Loucy (cell line): ENCODE measurements around the gene CD14.

Source experiments
- EZH2phosphoT487 ChIP-seq: fragments of 200-600 bp; IDR thresholded peaks from 2 replicates; pipeline ENCODE4 v1.6.1; 2018; ENCODE audit warnings: antibody characterized with exemption, mild to moderate bottlenecking, moderate library complexity, borderline replicate concordance
- TF ChIP-seq, protein P1 (sequence below): fragments of 200-600 bp; sonication (generic); conservative IDR thresholded peaks from 2 replicates; pipeline ENCODE4 v1.5.1; 2014; ENCODE audit warnings: mild to moderate bottlenecking, antibody characterized with exemption, low read length

DNA sequence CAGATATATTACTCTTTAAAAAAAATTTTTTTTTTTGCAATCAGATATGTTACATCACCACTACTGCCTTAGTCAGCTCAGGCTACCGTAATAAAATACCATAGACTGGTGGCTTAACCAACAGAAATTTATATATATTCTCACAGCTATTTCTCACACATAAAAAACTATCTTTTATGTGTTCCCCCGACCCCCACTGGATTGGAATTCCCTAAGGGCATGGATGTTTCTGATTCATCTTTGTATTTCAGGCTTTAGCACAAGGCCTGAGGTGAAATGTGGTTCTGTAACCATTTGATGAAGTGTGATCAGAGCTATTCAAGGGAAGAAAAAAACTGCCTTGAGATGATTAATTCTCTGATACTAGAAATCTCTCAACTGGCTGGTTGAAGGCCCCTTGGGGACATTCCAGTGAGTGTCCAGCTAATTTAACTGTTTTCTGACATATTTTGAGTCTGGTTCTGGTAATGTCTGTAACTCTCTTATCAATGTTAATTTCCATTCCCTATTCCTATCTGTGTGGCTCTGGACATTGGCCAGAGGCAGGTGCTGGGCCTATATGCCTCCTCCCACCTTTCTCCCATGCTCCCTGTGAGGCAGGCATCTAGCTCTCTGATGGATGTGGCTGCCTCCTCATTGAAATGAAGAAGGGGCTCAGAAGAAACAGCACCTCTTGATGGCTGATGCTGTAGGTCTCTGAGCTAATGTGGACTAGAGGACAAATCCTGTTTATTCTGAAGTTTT is 2.5 kb downstream of the CD14 start:
- TF ChIP-seq, protein P1, sequence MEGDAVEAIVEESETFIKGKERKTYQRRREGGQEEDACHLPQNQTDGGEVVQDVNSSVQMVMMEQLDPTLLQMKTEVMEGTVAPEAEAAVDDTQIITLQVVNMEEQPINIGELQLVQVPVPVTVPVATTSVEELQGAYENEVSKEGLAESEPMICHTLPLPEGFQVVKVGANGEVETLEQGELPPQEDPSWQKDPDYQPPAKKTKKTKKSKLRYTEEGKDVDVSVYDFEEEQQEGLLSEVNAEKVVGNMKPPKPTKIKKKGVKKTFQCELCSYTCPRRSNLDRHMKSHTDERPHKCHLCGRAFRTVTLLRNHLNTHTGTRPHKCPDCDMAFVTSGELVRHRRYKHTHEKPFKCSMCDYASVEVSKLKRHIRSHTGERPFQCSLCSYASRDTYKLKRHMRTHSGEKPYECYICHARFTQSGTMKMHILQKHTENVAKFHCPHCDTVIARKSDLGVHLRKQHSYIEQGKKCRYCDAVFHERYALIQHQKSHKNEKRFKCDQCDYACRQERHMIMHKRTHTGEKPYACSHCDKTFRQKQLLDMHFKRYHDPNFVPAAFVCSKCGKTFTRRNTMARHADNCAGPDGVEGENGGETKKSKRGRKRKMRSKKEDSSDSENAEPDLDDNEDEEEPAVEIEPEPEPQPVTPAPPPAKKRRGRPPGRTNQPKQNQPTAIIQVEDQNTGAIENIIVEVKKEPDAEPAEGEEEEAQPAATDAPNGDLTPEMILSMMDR: no peak
- no peak for TF ChIP-seq EZH2phosphoT487
